ENCODE results near the gene GPD2.

The GPD2 gene

DNA sequence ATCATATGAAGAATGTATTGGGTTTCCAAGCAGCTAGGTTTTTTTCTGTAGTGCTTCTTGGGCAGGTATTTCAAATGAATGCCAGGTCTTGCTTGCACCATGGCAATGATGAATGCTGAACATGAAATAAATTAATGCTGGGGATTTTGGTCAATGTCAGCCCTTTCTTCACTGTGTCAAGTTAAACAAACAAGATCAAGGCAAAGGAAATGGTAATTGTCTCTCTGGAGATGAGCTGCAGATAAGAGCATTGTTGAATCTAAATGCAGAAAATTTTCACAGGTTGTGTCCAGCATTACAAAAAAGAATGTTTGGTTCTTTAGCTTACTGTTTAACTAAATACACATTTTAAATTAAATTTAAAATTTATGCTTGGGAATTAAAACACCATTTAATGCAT is 144.3 kb downstream of the GPD2 start:
- FAIRE-seq = no peak
- DNase-seq (ENCODE audit: insufficient read length) = no peak
- no peak for TF ChIP-seq POLR2A (IDR thresholded peaks at IDR 0.05; ENCODE audit: low read depth, low read length)
- TF ChIP-seq POLR2AphosphoS5 (IDR thresholded peaks at IDR 0.05; ENCODE audit: low read depth, low read length) = no peak
- no peak for TF ChIP-seq TAF1 (IDR thresholded peaks at IDR 0.05; ENCODE audit: borderline replicate concordance, low read depth, low read length)

DNA sequence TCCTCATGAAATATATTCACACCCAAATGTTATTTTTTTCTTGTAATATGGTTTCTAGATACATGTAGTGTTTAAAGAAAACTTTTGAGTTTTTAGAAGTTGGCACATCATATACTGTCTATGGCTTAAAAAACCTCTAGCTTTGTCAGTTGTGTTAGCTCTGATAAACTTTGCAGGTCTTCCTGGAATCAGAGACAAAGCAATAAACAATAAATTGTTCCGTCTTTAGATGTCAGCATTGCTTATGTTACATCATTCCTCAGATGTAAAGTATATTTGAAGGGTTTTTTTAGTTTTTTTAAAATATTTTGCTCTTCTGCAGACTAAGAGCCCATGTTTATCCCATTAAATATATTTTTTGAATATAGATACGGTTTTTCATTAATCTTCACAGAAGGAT is 145.1 kb downstream of the GPD2 start:
- TF ChIP-seq POLR2AphosphoS5 (IDR thresholded peaks at IDR 0.05; ENCODE audit: low read depth, low read length) (no peak), TAF1 (IDR thresholded peaks at IDR 0.05; ENCODE audit: borderline replicate concordance, low read depth, low read length) (no peak), POLR2A (IDR thresholded peaks at IDR 0.05; ENCODE audit: low read depth, low read length) (no peak)
- DNase-seq (ENCODE audit: insufficient read length) = no peak
- no peak for FAIRE-seq

DNA sequence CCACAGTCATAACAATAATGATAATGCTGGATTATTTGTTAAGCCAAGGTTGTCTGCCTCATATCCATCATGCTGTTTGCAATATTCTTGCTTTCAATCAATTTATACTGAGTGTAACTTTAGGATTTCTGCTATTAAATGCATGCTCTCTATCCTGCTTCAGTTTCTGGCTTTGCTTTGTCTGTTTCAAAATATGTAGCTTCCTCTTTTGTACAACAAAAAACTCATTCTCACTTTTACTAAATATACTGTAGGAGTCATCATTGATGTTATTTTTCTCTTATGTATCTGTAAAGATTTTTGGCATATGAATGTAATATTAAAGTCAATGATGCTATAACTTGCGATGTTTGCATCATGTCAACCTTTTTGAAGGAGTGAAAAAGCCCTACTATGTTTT is 149.3 kb downstream of the GPD2 start:
- DNase-seq (ENCODE audit: insufficient read length) (no peak), FAIRE-seq (peak; percentile 46)
- no peak for TF ChIP-seq POLR2AphosphoS5 (IDR thresholded peaks at IDR 0.05; ENCODE audit: low read depth, low read length)
- TF ChIP-seq POLR2A (IDR thresholded peaks at IDR 0.05; ENCODE audit: low read depth, low read length) = no peak
- no peak for TF ChIP-seq TAF1 (IDR thresholded peaks at IDR 0.05; ENCODE audit: borderline replicate concordance, low read depth, low read length)

DNA sequence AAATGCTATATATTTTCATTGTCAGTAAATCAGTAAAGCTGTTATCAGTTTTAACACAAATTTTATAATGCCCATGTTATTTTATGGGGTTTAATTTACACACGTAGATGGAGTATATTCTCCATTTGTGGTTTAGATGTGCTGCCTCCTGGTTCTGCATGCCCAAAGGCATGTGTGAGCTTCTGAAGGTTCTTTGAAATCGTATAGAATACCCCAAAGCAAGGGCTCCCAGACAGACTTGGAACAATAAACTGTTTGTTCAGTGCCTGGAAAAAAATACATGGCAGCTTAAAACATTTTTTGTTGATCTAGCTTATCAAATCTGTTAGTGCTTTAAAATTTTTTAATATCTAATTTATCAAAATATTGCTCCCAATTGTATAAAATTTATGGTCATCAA is 150.4 kb downstream of the GPD2 start:
- FAIRE-seq = no peak
- no peak for DNase-seq (ENCODE audit: insufficient read length)
- no peak for TF ChIP-seq TAF1 (IDR thresholded peaks at IDR 0.05; ENCODE audit: borderline replicate concordance, low read depth, low read length)
- TF ChIP-seq POLR2AphosphoS5 (IDR thresholded peaks at IDR 0.05; ENCODE audit: low read depth, low read length) = no peak
- TF ChIP-seq POLR2A (IDR thresholded peaks at IDR 0.05; ENCODE audit: low read depth, low read length) = no peak

DNA sequence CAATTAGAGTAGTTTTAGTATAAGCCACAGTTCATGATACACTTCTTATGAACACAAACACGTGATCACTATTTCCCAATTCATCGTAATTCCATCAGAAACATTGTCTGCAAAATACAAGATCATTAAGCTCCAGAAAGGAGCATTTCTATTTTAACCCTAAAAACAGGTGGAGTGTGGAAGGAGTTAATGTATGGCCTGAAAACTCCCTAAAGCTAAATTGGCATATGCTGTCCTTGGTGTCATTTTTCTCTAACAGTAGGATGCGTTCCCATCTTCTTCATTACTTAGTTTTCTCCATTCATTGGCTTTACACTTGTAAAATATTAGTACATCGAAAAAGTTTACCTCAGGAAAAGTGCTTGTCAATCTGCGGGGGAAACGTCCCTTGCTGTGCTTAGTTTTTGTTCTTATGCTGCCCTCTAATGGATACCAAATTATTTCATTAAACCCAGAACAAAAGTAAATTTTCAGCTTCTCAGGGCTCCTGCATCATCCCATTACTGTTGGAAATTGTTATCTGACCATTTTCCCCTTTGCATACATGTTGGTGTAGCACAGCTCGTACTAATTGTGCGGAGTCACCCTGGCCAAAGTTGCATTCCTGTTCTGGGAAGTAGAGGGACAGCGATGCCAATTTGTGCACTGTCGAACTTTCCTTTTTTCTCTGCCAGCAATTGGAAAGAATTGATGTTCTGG is 153.4 kb downstream of the GPD2 start:
- FAIRE-seq = peak; percentile 85
- DNase-seq (ENCODE audit: insufficient read length) = peak; percentile 2
- no peak for TF ChIP-seq TAF1 (IDR thresholded peaks at IDR 0.05; ENCODE audit: borderline replicate concordance, low read depth, low read length)
- no peak for TF ChIP-seq POLR2AphosphoS5 (IDR thresholded peaks at IDR 0.05; ENCODE audit: low read depth, low read length)
- TF ChIP-seq POLR2A (IDR thresholded peaks at IDR 0.05; ENCODE audit: low read depth, low read length) = no peak

DNA sequence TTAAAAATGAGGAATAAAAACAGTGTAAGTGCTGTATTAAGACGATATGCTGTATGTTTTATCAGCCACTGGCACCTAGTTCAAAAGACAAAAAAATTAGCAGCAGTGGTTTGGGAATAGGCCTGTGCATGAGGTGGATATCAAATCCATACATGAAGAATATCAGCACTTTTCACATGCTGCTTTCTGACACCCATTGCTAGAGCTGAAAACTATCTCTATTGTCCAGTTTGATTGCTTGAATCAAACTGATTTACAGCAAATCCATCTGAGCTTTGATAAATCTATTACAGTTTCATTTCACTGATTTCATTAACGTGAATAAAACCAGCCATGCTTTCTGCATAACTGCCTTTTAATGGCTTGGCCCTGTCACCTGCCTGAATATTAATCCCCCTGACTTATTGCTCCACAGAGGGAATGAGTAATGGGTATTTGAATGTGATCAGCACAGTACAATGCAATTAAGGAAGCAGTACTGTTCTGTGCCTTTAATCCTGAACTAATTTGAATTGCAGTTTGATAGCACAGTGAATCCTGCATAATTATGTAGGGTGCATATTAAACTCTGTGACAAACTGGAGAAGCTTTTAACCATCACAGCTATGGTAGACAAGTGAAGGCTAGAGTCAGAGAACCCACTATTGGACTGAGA is 154.0 kb downstream of the GPD2 start:
- TF ChIP-seq POLR2A (IDR thresholded peaks at IDR 0.05; ENCODE audit: low read depth, low read length) (no peak), TAF1 (IDR thresholded peaks at IDR 0.05; ENCODE audit: borderline replicate concordance, low read depth, low read length) (no peak), POLR2AphosphoS5 (IDR thresholded peaks at IDR 0.05; ENCODE audit: low read depth, low read length) (no peak)
- no peak for DNase-seq (ENCODE audit: insufficient read length)
- no peak for FAIRE-seq

DNA sequence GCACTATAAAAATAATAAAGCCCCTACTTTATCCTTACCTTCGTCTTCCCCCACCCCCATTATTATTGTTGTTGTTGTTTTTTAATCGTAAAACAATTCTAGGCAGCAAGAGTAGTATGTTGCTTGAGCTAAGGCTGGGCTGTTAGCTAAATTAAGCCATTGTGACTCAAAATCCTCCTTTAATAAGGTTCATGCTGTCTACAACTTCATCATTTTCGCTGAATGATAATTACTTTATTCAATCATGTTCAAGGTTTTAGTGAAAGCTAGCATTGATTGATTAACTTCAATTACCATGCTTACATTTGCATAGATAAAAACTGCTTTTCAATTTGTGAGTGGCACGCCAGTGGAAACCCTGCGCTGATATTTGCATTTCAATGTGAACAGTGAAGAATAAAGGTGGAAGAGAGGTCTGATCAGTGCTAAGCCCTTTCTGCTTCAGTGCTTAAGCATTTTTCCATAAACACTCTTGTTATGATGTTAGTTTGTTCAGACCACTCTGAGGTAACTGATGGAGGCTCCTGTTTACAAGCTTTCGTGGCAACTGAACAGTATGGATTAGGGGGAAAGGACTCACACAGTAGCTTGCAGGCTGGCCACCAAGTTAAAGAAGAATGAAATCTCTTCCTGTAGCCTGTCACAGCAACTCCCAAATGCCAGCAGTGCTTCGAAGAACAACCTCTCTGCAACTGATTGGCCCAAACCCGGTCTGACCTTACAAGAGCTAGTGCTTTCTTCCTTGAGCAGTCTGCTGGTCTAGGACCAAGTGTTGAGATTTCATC is 156.8 kb downstream of the GPD2 start:
- DNase-seq (ENCODE audit: insufficient read length) (no peak), FAIRE-seq (no peak)
- no peak for TF ChIP-seq POLR2A (IDR thresholded peaks at IDR 0.05; ENCODE audit: low read depth, low read length)
- no peak for TF ChIP-seq TAF1 (IDR thresholded peaks at IDR 0.05; ENCODE audit: borderline replicate concordance, low read depth, low read length)
- TF ChIP-seq POLR2AphosphoS5 (IDR thresholded peaks at IDR 0.05; ENCODE audit: low read depth, low read length) = no peak

DNA sequence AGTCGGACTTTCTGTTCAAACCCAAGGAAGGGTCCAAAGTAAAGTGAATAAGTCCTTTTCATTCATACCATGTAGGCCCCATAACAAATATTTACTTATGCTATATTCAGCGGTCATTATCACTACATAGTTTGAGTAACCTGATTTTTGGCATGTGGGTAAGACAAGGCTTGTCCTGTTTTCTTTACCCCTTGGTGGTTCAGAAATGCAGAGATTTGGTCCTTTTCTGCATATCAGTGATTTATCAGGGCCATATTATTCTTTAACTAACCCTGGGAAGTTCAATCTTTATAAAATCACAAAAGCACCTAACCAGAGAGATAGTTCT is 157.4 kb downstream of the GPD2 start:
- TF ChIP-seq POLR2AphosphoS5 (IDR thresholded peaks at IDR 0.05; ENCODE audit: low read depth, low read length) (no peak), POLR2A (IDR thresholded peaks at IDR 0.05; ENCODE audit: low read depth, low read length) (no peak), TAF1 (IDR thresholded peaks at IDR 0.05; ENCODE audit: borderline replicate concordance, low read depth, low read length) (no peak)
- no peak for FAIRE-seq
- DNase-seq (ENCODE audit: insufficient read length) = no peak

DNA sequence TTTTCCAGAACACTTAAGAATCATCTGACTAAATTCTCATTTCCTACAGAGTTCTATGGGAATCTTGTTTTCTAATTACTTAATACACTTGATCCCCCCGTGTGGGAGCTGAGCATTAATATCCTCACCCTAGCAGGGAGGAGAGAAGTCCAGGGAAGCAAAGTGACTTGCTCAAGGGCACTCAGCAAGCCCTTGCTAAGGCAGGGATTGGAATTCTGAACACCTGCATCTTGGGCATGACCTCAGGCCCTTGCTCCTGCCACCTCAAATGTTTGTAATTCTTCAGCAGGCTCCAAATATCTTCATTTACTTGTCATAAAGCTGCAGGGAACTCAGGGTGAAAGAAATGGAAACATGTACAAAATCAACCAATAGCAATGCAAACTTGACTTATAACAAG is 162.4 kb downstream of the GPD2 start:
- FAIRE-seq = no peak
- no peak for DNase-seq (ENCODE audit: insufficient read length)
- TF ChIP-seq POLR2A (IDR thresholded peaks at IDR 0.05; ENCODE audit: low read depth, low read length) = no peak
- no peak for TF ChIP-seq TAF1 (IDR thresholded peaks at IDR 0.05; ENCODE audit: borderline replicate concordance, low read depth, low read length)
- TF ChIP-seq POLR2AphosphoS5 (IDR thresholded peaks at IDR 0.05; ENCODE audit: low read depth, low read length) = no peak

DNA sequence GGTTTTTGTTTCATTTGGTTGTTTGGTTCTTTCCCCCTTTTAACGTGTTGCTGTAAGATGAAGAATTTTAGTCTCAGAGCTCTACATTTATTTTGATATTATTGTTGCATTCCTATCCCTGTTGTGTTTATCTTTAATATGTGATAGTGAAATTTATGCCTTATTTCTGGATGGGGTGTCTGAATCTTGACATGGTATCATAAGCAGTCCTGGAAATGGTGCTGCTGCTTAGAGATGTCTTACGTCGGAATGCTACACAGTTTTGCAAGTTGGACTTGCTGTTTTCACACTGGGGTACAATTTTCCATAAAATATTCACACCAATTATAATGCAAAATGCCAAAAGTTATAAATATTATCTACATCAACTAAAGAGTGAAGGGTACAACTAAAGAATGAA is 164.0 kb downstream of the GPD2 start:
- DNase-seq (ENCODE audit: insufficient read length) (no peak), FAIRE-seq (no peak)
- TF ChIP-seq POLR2AphosphoS5 (IDR thresholded peaks at IDR 0.05; ENCODE audit: low read depth, low read length) = no peak

DNA sequence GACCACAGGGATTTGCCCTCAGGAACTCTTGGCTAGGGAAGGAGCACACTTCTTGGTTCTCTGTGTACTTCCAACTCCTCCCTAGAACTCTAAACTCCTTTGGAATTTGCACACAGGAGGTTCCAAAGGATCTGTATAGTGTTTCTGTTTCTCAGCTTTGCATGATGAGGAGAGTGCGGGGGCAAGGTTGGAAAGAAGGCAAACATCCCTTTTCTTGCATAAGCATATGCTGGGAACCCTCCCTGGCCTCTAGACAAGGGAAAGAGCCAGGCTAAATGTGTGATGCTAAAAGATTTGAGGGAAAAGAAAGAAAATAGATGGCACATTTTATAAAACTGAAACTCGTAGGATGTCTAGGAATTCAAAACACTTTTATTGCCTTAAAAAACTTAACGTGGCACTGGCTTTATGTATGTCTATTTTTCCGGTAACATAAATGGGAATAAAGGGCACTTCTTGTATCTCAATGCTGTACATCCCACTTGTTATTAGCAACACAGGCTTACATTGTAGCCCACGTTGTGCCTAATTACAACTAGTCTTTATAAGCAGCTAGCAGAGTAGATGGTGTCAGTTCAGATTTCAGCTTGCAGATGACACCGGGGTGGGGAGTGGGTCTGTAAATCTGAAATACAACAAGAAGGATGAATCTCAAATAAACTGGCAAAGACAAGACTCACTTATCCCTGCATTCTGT is 165.8 kb downstream of the GPD2 start:
- FAIRE-seq (no peak), DNase-seq (ENCODE audit: insufficient read length) (no peak)
- TF ChIP-seq POLR2AphosphoS5 (IDR thresholded peaks at IDR 0.05; ENCODE audit: low read depth, low read length) (no peak), TAF1 (IDR thresholded peaks at IDR 0.05; ENCODE audit: borderline replicate concordance, low read depth, low read length) (no peak), POLR2A (IDR thresholded peaks at IDR 0.05; ENCODE audit: low read depth, low read length) (no peak)

Measured in GM12892 (cell line).